ENCODE results near the gene HTT-AS.

Gene HTT-AS

GRCh38 chr4:3025881-3026280, 48.5 kb downstream of the HTT-AS start:
- no peak for DNase-seq

- no peak for DNase-seq
Measured at GRCh38 chr4:3022651-3023050, 51.7 kb downstream of the HTT-AS start.

GRCh38 chr4:3022112-3022511, 52.2 kb downstream of the HTT-AS start:
- no peak for DNase-seq

GRCh38 chr4:3021627-3022026, 52.7 kb downstream of the HTT-AS start:
- DNase-seq = no peak

GRCh38 chr4:3021127-3021526, 53.2 kb downstream of the HTT-AS start:
- no peak for DNase-seq

- DNase-seq = no peak
Measured at GRCh38 chr4:3019145-3019846, 55.0 kb downstream of the HTT-AS start.

- no peak for DNase-seq
Measured at GRCh38 chr4:3017504-3017903, 56.8 kb downstream of the HTT-AS start.

- DNase-seq = no peak
Measured at GRCh38 chr4:3016961-3017360, 57.4 kb downstream of the HTT-AS start.

GRCh38 chr4:3013839-3014350, 60.4 kb downstream of the HTT-AS start:
- no peak for DNase-seq
